Measurements from ENCODE around the gene COX19. TPM values are rescaled to one million over a fixed set of nuclear protein-coding genes. Genes with fewer than 3 reads are reported as not detected.
A peak's percentile ranks its signal among the peaks of the same experiment; 100 is the strongest.

Gene COX19
- total RNA-seq, 1 experiment from 2014 or later = 24.8 TPM

DNA sequence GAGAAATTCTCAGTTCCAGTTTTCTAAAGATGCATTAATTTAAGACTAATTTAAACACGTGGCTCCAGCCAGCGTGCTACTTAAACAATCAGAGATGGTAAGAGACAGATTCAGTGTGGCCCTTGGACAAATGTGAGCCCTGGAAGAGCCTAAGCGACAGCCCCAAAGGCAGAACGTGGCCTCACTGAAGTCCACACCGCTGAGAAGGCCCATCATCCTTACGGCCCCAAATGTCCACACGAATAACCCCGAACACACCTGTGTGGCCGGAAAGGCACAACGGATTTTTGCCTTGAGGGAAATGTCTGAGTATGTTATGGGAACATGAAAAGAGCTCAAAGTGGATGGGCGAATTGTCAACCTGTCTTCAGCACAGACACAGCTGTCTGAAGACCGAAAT, 3.2 kb downstream of the COX19 start:
- H3K36me3 Mint-ChIP-seq (ENCODE audit: insufficient read depth, unreplicated experiment) = peaks cover 76% of the 10 kb centered on the region
- H3K27me3 ChIP-seq (replicated peaks; ENCODE audit: control insufficient read depth, insufficient read depth, low read length) = no peaks in the 10 kb centered on the region
- DNase-seq = no peak
- ChIA-PET POLR2A (no interaction called here), CTCF (interaction anchor here (0.7 kb wide), 1 partner anchor 24 kb away, joined by 3 read pairs; no protein-coding TSS in a partner anchor)
- TF ChIP-seq, protein P1, sequence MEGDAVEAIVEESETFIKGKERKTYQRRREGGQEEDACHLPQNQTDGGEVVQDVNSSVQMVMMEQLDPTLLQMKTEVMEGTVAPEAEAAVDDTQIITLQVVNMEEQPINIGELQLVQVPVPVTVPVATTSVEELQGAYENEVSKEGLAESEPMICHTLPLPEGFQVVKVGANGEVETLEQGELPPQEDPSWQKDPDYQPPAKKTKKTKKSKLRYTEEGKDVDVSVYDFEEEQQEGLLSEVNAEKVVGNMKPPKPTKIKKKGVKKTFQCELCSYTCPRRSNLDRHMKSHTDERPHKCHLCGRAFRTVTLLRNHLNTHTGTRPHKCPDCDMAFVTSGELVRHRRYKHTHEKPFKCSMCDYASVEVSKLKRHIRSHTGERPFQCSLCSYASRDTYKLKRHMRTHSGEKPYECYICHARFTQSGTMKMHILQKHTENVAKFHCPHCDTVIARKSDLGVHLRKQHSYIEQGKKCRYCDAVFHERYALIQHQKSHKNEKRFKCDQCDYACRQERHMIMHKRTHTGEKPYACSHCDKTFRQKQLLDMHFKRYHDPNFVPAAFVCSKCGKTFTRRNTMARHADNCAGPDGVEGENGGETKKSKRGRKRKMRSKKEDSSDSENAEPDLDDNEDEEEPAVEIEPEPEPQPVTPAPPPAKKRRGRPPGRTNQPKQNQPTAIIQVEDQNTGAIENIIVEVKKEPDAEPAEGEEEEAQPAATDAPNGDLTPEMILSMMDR (IDR thresholded peaks at IDR 0.05; ENCODE audit: insufficient read depth in 1 of 2, low read depth in 1 of 2, low read length in 1 of 2, severe bottlenecking in 1 of 2, unreplicated experiment in 1 of 2) = no peak
- no peaks in the 10 kb centered on the region for H3K27me3 Mint-ChIP-seq (ENCODE audit: insufficient read depth, unreplicated experiment)
- no peak overlapping the region for H3K4me3 Mint-ChIP-seq (ENCODE audit: unreplicated experiment)
- peaks cover 30% of the 10 kb centered on the region for H3K4me1 ChIP-seq
- no peak overlapping the region for H3K27ac Mint-ChIP-seq (ENCODE audit: unreplicated experiment)
- BruUV-seq (replicated peaks) = no TSS peak
- intact Hi-C loops (cut with micrococcal nuclease; ENCODE audit: unreplicated experiment) = no loop called here
- no peak overlapping the region for H3K4me3 ChIP-seq (ENCODE audit: low read depth, low read length)
- no peaks in the 10 kb centered on the region for H3K9me3 Mint-ChIP-seq (ENCODE audit: unreplicated experiment)
- 0 out of 2 replicates have a peak, but pooled peaks cover 1% of the 10 kb centered on the region for H3K36me3 ChIP-seq (ENCODE audit: control insufficient read depth, insufficient read depth, low read length)
- peaks cover under 1% of the 10 kb centered on the region for H3K4me1 Mint-ChIP-seq (ENCODE audit: low read depth, unreplicated experiment)
- no peaks in the 10 kb centered on the region for H3K9me3 ChIP-seq

DNA sequence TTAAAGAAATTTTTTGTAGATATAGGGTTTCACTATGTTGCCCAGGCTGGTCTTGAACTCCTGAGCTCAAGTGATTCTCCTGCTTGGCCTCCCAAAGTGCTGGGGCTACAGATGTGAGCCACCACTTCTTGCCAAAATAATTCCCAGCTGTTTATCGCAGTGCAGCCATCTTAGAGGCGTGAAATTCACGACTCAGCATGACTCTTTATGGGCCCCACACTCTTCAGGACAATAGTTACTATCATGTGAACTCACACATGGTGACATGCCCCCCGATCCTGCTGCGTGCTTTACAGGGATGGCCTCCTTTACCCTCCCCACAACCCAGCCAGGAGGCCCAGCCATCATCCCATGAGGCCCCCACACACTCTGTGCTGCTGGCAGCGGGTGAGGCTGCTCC, 4.6 kb downstream of the COX19 start:
- TF ChIP-seq, protein P1 (IDR thresholded peaks at IDR 0.05; ENCODE audit: insufficient read depth in 1 of 2, low read depth in 1 of 2, low read length in 1 of 2, severe bottlenecking in 1 of 2, unreplicated experiment in 1 of 2) = no peak
- no peaks in the 10 kb centered on the region for H3K27me3 ChIP-seq (replicated peaks; ENCODE audit: control insufficient read depth, insufficient read depth, low read length)
- Mint-ChIP-seq H3K9me3 (ENCODE audit: unreplicated experiment) (no peaks in the 10 kb centered on the region), H3K4me3 (ENCODE audit: unreplicated experiment) (no peak overlapping the region), H3K27me3 (ENCODE audit: insufficient read depth, unreplicated experiment) (no peaks in the 10 kb centered on the region), H3K4me1 (ENCODE audit: low read depth, unreplicated experiment) (no peaks in the 10 kb centered on the region), H3K36me3 (ENCODE audit: insufficient read depth, unreplicated experiment) (peaks cover 88% of the 10 kb centered on the region), H3K27ac (ENCODE audit: unreplicated experiment) (peak overlapping the region; percentile 53)
- no peak for DNase-seq
- no TSS peak for BruUV-seq (replicated peaks)
- H3K4me3 ChIP-seq (ENCODE audit: low read depth, low read length) = no peak overlapping the region
- H3K9me3 ChIP-seq = no peaks in the 10 kb centered on the region
- H3K4me1 ChIP-seq = peaks cover 17% of the 10 kb centered on the region
- intact Hi-C loops (cut with micrococcal nuclease; ENCODE audit: unreplicated experiment) = no loop called here
- 0 out of 2 replicates have a peak, but pooled peaks cover 1% of the 10 kb centered on the region for H3K36me3 ChIP-seq (ENCODE audit: control insufficient read depth, insufficient read depth, low read length)
- ChIA-PET POLR2A (no interaction called here), CTCF (no interaction called here)

DNA sequence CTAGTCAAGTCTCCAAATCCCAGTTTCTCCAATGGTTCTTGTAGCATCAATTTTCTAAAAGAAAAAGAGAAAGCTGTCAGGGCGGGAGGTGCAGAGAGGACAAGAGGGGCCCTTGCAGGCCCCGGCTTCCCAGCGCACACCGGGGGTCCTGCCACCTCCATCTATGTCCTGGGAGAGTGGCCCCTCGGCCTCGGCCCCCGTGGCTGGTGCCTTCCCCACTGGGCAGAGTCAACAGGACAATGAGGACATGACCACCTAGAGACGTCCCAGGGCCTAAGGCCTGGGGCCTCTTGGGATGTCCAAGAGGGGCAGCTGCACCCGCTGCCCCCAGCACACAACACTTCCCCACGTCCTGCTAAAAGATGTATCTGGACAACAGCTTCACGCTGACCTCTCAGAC, 5.9 kb downstream of the COX19 start:
- Histone ChIP-seq H3K4me1 (peaks cover 14% of the 10 kb centered on the region; the same call in 1 of the 2 replicates), H3K36me3 (ENCODE audit: control insufficient read depth, insufficient read depth, low read length) (peaks cover 1% of the 10 kb centered on the region; the same call in 1 of the 2 replicates), H3K4me3 (ENCODE audit: low read depth, low read length) (no peak overlapping the region), H3K9me3 (no peaks in the 10 kb centered on the region), H3K27me3 (replicated peaks; ENCODE audit: control insufficient read depth, insufficient read depth, low read length) (no peaks in the 10 kb centered on the region)
- H3K27me3 Mint-ChIP-seq (ENCODE audit: insufficient read depth, unreplicated experiment) = no peaks in the 10 kb centered on the region
- peaks cover 94% of the 10 kb centered on the region for H3K36me3 Mint-ChIP-seq (ENCODE audit: insufficient read depth, unreplicated experiment)
- CTCF ChIA-PET = interaction anchor here (0.7 kb wide), 1 partner anchor 8 kb away, joined by 7 read pairs; no protein-coding TSS in a partner anchor
- H3K9me3 Mint-ChIP-seq (ENCODE audit: unreplicated experiment) = no peaks in the 10 kb centered on the region
- no peak for DNase-seq
- no TSS peak for BruUV-seq (replicated peaks)
- H3K4me3 Mint-ChIP-seq (ENCODE audit: unreplicated experiment) = no peak overlapping the region
- no peak overlapping the region for H3K27ac Mint-ChIP-seq (ENCODE audit: unreplicated experiment)
- H3K4me1 Mint-ChIP-seq (ENCODE audit: low read depth, unreplicated experiment) = no peaks in the 10 kb centered on the region
- intact Hi-C loops (cut with micrococcal nuclease; ENCODE audit: unreplicated experiment) = no loop called here
- POLR2A ChIA-PET = no interaction called here
- TF ChIP-seq, protein P1 (IDR thresholded peaks at IDR 0.05; ENCODE audit: insufficient read depth in 1 of 2, low read depth in 1 of 2, low read length in 1 of 2, severe bottlenecking in 1 of 2, unreplicated experiment in 1 of 2) = no peak

Data from Caco-2 (cell line).